Type B pancreatic cell (in vitro differentiated cells): Measurements from ENCODE around the gene COL25A1. TPM values are rescaled to one million over a fixed set of nuclear protein-coding genes. Genes with fewer than 3 reads are reported as not detected.
"Not testable (repeated sequence)": the region's sequence is repeated elsewhere in the genome, so short reads cannot be mapped to it uniquely, and the experiment has no call there.

Experiments
- DNase-seq: peaks from one replicate; pipeline ENCODE4 v3.0.0; 2021; ENCODE audit warnings: mixed read lengths; ENCODE audit not compliant: unreplicated experiment; ENCODE audit errors: extremely low spot score
- H3K27ac Mint-ChIP-seq: 2 replicates; pipeline ENCODE4 v1.8.0; 2021; ENCODE audit warnings: mild to moderate bottlenecking, mixed read lengths
- H3K27me3 Mint-ChIP-seq: 2 replicates; pipeline ENCODE4 v1.8.0; 2021; ENCODE audit warnings: mixed read lengths
- H3K36me3 Mint-ChIP-seq: 2 replicates; pipeline ENCODE4 v1.8.0; 2021; ENCODE audit warnings: mixed read lengths
- H3K4me1 Mint-ChIP-seq: one replicate; pipeline ENCODE4 v1.8.0; 2021; ENCODE audit warnings: mixed read lengths; ENCODE audit not compliant: unreplicated experiment
- H3K4me3 Mint-ChIP-seq: 2 replicates; pipeline ENCODE4 v1.8.0; 2021; ENCODE audit warnings: mild to moderate bottlenecking, mixed read lengths
- H3K9me3 Mint-ChIP-seq: 2 replicates; pipeline ENCODE4 v1.8.0; 2021; ENCODE audit warnings: mixed read lengths
- total RNA-seq: library from RNA; stranded (reverse); gene quantifications from 2 replicates; pipeline ENCODE4 v1.2.1, GENCODE V29; 2021; ENCODE audit warnings: low replicate concordance
- TF ChIP-seq, protein P1 (sequence below): fragments of 200-600 bp; sonication (generic); conservative IDR thresholded peaks from 2 replicates; pipeline ENCODE4 v1.5.0; 2021; ENCODE audit warnings: antibody characterized with exemption, mild to moderate bottlenecking

Gene COL25A1
- total RNA-seq, 1 donor from 2014 or later = 9.2 TPM

DNA sequence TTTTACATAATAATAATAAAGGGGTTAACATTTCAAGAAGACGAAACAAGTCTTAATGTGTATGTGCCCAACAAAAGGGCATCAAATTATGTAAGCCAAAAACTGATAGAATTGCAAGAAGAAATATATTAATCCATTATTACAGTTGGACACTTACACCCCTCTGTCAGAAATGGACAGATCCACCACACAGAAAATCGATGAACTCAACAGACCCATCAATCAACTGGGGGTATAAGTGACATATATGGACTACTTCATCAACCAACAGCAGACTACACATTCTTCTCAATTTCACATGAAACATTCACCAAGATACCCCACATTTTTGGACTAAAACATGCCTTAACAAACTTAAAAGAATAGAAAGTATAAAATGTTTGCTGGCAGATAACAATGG is 183.8 kb downstream of the COL25A1 start:
- Mint-ChIP-seq H3K36me3 (no peaks in the 10 kb centered on the region), H3K9me3 (no peaks in the 10 kb centered on the region), H3K4me1 (no peaks in the 10 kb centered on the region), H3K27me3 (peaks cover 6% of the 10 kb centered on the region), H3K27ac (no peak overlapping the region), H3K4me3 (no peak overlapping the region)
- TF ChIP-seq, protein P1, sequence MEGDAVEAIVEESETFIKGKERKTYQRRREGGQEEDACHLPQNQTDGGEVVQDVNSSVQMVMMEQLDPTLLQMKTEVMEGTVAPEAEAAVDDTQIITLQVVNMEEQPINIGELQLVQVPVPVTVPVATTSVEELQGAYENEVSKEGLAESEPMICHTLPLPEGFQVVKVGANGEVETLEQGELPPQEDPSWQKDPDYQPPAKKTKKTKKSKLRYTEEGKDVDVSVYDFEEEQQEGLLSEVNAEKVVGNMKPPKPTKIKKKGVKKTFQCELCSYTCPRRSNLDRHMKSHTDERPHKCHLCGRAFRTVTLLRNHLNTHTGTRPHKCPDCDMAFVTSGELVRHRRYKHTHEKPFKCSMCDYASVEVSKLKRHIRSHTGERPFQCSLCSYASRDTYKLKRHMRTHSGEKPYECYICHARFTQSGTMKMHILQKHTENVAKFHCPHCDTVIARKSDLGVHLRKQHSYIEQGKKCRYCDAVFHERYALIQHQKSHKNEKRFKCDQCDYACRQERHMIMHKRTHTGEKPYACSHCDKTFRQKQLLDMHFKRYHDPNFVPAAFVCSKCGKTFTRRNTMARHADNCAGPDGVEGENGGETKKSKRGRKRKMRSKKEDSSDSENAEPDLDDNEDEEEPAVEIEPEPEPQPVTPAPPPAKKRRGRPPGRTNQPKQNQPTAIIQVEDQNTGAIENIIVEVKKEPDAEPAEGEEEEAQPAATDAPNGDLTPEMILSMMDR = no peak
- no peak for DNase-seq

- Mint-ChIP-seq H3K9me3 (no peaks in the 10 kb centered on the region), H3K4me3 (no peak overlapping the region), H3K27me3 (peaks cover 3% of the 10 kb centered on the region), H3K36me3 (no peaks in the 10 kb centered on the region), H3K4me1 (peaks cover 8% of the 10 kb centered on the region), H3K27ac (no peak overlapping the region)
- TF ChIP-seq, protein P1 = no peak
- DNase-seq = no peak
Observed at GRCh38 chr4:109114501-109114900, 188.0 kb downstream of the COL25A1 start.

GRCh38 chr4:109113521-109113920 is 188.9 kb downstream of the COL25A1 start:
- Mint-ChIP-seq H3K4me3 (no peak overlapping the region), H3K36me3 (no peaks in the 10 kb centered on the region), H3K4me1 (peaks cover 8% of the 10 kb centered on the region), H3K27ac (no peak overlapping the region), H3K27me3 (peaks cover 3% of the 10 kb centered on the region), H3K9me3 (no peaks in the 10 kb centered on the region)
- DNase-seq = no peak
- TF ChIP-seq, protein P1 = no peak

DNA sequence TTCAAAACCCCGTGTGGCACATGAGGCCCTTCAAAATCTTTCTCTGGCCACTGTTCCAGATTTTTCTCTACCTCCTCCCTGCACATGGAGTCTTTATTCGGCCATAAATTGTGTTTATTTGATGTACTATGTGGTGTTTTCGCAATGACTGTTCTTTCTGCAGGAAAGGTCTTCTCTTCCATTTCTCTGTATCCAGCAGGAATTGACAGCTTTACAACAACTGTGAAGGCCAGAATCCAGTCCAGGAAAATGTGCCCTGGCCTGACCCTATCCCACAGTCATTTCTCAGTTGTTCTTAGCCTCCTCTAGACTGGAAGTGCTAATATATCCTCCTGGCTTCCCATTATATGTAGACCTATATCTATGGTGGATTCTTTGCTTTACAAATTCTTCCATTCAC is 191.4 kb downstream of the COL25A1 start:
- Mint-ChIP-seq H3K4me1 (peaks cover 8% of the 10 kb centered on the region), H3K4me3 (no peak overlapping the region), H3K27me3 (peaks cover 3% of the 10 kb centered on the region), H3K9me3 (no peaks in the 10 kb centered on the region), H3K36me3 (no peaks in the 10 kb centered on the region), H3K27ac (no peak overlapping the region)
- DNase-seq = no peak
- TF ChIP-seq, protein P1 = no peak

DNA sequence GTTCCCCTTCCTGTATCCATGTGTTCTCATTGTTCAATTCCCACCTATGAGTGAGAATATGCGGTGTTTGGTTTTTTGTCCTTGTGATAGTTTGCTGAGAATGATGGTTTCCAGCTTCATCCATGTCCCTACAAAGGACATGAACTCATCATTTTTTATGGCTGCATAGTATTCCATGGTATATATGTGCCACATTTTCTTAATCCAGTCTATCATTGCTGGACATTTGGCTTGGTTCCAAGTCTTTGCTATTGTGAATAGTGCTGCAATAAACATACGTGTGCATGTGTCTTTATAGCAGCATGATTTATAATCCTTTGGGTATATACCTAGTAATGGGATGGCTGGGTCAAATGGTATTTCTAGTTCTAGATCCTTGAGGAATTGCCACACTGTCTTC is 194.2 kb downstream of the COL25A1 start:
- H3K9me3 Mint-ChIP-seq, H3K27me3 Mint-ChIP-seq, DNase-seq, H3K4me3 Mint-ChIP-seq, H3K36me3 Mint-ChIP-seq, H3K4me1 Mint-ChIP-seq, H3K27ac Mint-ChIP-seq: not testable (repeated sequence)

- Mint-ChIP-seq H3K9me3 (no peaks in the 10 kb centered on the region), H3K27me3 (peaks cover 15% of the 10 kb centered on the region), H3K27ac (no peak overlapping the region), H3K4me3 (no peak overlapping the region), H3K4me1 (peaks cover 18% of the 10 kb centered on the region), H3K36me3 (no peaks in the 10 kb centered on the region)
- TF ChIP-seq, protein P1 = no peak
- no peak for DNase-seq
Observed at GRCh38 chr4:109094056-109094455, 208.4 kb downstream of the COL25A1 start.
